GM19023 (cell line): ENCODE data around the gene ABCA13.

Experiments used
- ATAC-seq: cut with Tn5 transposase; IDR thresholded peaks from one replicate; pipeline ENCODE4 v1.9.1; 2021; ENCODE audit warnings: mild to moderate bottlenecking, moderate library complexity; ENCODE audit not compliant: unreplicated experiment

The ABCA13 gene

GRCh38 chr7:48355346-48355745 is 184.1 kb downstream of the ABCA13 start:
- no peak for ATAC-seq

GRCh38 chr7:48360574-48360973 is 189.3 kb downstream of the ABCA13 start:
- no peak for ATAC-seq

DNA sequence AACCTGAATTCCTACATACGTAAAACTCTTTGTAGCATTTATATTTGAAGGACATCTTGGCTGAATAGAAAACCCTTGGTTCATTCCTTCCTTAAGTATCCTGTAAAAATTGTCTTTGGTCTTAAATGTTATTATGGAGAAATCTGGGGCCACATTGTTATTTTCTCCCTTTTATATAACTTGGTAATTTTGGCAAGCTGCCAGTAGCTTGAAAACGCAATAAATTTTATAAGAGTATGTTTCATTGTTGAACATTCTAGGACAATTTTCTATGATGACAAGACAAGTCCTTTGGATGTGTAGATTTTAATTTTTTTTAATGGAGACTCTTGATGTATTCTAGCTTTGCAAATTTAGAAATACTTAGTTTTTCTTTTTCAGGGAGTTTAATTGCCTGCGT is 191.9 kb downstream of the ABCA13 start:
- ATAC-seq: no peak

DNA sequence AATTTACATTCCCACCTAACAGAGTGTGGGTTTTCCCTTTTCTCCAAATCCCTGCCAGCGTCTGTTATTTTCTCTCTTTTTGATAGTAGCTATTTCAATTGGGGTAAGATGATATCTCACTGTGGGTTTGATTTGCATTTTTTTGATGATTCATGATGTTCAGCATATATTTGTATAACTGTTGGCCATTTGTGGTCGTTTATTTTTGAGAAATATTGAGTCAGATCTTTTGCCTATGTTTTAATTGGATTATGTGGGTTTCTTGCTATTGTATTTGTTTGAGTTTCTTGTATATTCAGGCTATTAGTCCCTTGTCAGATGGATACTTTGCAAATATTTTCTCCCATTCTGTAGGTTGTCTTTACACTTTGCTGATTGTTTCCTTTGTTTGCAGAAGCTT is 193.8 kb downstream of the ABCA13 start:
- ATAC-seq: no peak

GRCh38 chr7:48366096-48366495 is 194.8 kb downstream of the ABCA13 start:
- ATAC-seq: no peak

DNA sequence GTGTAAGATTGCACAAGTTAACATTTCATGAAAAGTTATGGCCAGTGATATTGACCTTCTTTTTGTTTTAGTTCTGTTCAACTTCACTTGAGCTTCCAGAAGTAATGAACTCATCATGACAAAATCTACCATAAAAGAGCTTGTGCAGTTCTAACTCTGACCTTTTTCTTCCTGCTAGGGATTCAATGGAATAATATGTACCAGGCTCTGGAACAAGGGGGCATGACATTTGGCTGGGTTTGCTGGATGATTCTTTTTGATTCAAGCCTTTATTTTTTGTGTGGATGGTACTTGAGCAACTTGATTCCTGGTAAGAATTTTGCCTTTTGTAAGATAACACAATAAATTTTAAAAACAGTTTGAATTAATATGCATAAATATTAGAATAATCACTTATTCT is 205.0 kb downstream of the ABCA13 start:
- no peak for ATAC-seq

- ATAC-seq: no peak
Measured at GRCh38 chr7:48380921-48381320, 209.7 kb downstream of the ABCA13 start.

- ATAC-seq: no peak
Measured at GRCh38 chr7:48381571-48381970, 210.3 kb downstream of the ABCA13 start.

DNA sequence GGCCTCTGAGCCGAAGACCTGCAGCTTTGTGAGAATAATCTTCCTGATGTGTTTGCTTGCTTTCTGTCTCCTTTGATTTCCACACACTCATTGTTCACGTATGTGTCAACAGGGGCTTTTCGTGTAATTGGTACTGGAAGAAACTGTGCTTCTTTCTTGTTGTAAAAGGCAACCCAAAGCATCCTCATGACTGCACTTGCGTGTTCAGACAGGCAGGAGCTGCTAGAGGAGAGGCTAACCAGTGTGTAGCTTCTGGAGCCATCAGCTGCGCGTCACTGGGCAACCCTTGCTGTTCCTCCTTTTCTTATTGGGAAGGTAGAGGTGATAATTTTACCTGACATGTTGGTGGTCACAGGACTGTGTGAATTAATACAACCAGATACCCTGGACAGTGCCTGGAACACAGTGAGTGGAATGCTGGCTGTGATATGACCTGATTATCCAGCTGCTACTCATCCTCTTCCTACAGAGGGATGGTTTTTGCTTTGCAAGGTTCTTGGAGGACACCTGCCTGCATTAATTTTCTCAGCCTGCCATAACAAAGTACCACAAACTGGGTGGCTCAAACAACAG is 213.0 kb downstream of the ABCA13 start:
- ATAC-seq: no peak

- ATAC-seq: no peak
Measured at GRCh38 chr7:48387932-48388331, 216.7 kb downstream of the ABCA13 start.

DNA sequence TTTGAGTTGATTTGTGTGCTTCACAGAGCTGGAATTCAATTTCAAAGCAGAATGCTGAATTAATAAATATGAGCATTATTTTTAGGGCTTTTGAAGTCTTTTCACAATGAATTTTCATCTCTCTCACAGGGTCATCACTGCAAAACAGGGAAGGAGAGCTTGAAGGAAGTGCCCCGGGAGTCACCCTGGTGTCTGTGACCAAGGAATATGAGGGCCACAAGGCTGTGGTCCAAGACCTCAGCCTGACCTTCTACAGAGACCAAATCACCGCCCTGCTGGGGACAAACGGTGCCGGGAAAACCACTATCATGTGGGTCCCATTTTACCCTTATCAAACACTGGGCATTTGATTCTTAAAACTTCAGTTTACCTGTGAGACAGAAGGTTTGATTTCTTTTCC is 217.7 kb downstream of the ABCA13 start:
- ATAC-seq: no peak

DNA sequence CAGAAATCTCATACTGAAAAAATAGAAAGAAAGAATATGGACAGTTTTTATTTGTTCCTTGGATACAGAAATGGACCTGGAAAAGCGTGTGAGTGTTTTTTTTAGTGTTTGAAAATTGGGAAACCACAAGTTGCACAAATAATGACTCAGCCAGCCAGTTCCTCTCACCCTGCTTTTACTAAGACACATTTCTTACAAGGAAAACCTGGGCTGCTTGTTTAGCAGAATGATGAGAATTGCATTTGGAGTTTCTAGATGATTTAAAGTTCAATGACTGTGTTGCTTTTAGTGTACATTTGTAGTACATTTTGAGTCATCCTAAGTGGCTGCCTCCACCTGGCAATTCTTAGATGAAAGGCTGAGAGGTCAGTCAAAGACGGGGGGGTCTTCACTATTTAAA is 218.7 kb downstream of the ABCA13 start:
- ATAC-seq: no peak

GRCh38 chr7:48390388-48391327 is 219.4 kb downstream of the ABCA13 start:
- no peak for ATAC-seq

GRCh38 chr7:48398191-48398590 is 226.9 kb downstream of the ABCA13 start:
- no peak for ATAC-seq

GRCh38 chr7:48402721-48403120 is 231.5 kb downstream of the ABCA13 start:
- no peak for ATAC-seq

DNA sequence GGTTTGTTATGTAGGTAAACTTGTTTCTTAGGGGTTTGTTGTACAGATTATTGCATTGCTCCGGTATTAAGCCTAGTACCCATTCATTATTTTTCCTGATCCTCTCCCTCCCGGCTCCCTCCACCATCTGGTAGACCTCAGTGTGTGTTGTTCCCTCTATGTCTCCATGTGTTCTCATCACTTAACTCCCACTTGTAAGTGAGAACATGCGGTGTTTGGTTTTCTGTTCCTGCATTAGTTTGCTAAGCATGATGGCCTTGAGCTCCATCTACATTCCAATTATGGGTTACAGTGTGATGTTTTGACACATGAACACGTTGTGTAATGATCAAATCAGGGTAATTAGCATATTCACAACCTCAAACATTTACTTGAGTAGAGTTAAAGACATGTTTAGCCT is 237.5 kb downstream of the ABCA13 start:
- no peak for ATAC-seq

DNA sequence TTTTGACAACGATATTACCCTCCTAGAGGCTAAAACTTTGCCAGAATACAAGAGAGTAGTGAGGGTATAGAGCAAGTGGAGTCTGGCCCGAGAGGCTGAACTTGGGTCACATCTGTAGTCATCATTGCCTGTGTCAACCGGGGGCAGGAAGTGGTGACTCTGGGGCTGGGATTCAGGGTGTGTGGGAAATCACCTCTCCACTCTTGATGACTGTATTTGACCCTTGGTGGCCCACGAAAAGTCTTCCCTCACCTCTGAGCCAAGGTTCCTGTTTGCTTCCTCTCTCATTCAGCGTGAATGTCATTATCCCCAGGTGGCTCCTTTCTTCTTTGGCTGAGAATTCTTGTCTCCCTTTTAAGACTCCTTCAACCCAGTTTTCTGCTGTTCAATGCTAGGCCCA is 240.4 kb downstream of the ABCA13 start:
- ATAC-seq: no peak

- no peak for ATAC-seq
Measured at GRCh38 chr7:48414011-48414732, 242.9 kb downstream of the ABCA13 start.

GRCh38 chr7:48416327-48416908 is 245.2 kb downstream of the ABCA13 start:
- ATAC-seq: no peak

GRCh38 chr7:48419401-48419800 is 248.1 kb downstream of the ABCA13 start:
- no peak for ATAC-seq

DNA sequence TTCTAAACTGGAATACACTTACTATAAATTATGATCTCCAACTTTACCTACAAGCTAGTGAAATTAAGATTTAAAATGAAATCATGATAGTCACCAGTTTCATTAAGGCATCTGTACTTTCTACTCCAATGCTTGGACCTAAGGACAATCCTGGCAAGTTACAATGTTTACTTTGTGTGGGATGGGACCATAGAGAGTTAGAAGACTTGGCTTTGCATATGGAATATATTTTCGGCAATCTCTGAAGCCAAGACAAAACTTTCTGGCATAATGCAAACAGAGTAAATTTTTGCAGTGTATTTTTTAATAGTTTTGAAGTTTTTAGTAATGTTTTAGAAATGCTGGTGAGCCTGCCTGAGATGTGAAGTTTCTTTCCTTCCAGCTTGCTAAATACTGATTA is 248.9 kb downstream of the ABCA13 start:
- ATAC-seq: no peak
